Activated naive CD8-positive, alpha-beta T cell treated with anti-CD3 and anti-CD28 coated beads, Interleukin-2, amount 10 ng/mL, durations not matched to agents 7 days and 5 days (primary cell): Measurements from ENCODE around the gene GCH1. TPM values are rescaled to one million over a fixed set of nuclear protein-coding genes. Genes with fewer than 3 reads are reported as not detected.
A peak's percentile ranks its signal among the peaks of the same experiment; 100 is the strongest.
"Not testable (repeated sequence)": the region's sequence is repeated elsewhere in the genome, so short reads cannot be mapped to it uniquely, and the experiment has no call there.

Experiments used
- ATAC-seq: fragments of 150-1000 bp; cut with Tn5 transposase; one replicate; pipeline ENCODE4 v1.10.0; 2021; ENCODE audit warnings: low read depth, moderate library complexity
- POLR2A ChIA-PET: fragments of 350-600 bp; sonication (Branson Sonifier 250); formaldehyde crosslinking; loops from one replicate; lab custom pipeline; 2021; ENCODE audit warnings: antibody characterized with exemption; lab: Charles Lee
- DNase-seq: peaks from one replicate; pipeline ENCODE4 v3.0.0; 2021
- H3K27ac Mint-ChIP-seq: one replicate; pipeline ENCODE4 v1.8.0; 2022; ENCODE audit warnings: mild to moderate bottlenecking, mixed read lengths
- H3K27me3 Mint-ChIP-seq: one replicate; pipeline ENCODE4 v1.8.0; 2022; ENCODE audit warnings: mild to moderate bottlenecking, moderate library complexity, mixed read lengths
- H3K36me3 Mint-ChIP-seq: one replicate; pipeline ENCODE4 v1.8.0; 2021; ENCODE audit warnings: mild to moderate bottlenecking, mixed read lengths
- H3K4me1 Mint-ChIP-seq: one replicate; pipeline ENCODE4 v1.8.0; 2021; ENCODE audit warnings: mixed read lengths
- H3K4me3 Mint-ChIP-seq: one replicate; pipeline ENCODE4 v1.8.0; 2022; ENCODE audit warnings: mild to moderate bottlenecking, moderate library complexity, mixed read lengths
- H3K9me3 Mint-ChIP-seq: one replicate; pipeline ENCODE4 v1.8.0; 2021; ENCODE audit warnings: mixed read lengths
- total RNA-seq, 2 experiments: library from RNA; stranded (reverse); gene quantifications; one replicate each; pipeline ENCODE4 v1.2.3, GENCODE V29; 2021

The GCH1 gene
- total RNA-seq, 2 experiments from 2014 or later, result 46.4 to 47.3 TPM

DNA sequence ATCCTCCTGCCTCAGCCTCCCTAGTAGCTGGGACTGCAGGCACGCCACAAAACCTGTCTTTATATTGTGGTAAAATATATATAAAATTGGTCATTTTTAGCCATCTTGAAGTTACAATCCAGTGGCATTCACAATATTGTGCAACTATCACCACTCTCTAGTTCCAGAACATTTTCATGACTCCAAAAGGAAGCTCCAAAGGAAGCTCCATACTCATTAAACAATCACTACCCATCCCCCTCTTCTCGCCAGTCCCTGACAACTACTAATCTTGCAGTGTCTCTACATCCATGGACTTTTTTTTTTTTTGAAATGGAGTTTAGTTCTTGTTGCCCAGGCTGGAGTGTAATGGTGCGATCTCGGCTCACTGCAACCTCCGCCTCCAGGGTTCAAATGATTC, 3.1 kb downstream of the GCH1 start:
- no peak for DNase-seq
- peaks cover 15% of the 10 kb centered on the region for H3K36me3 Mint-ChIP-seq
- no peak overlapping the region for H3K27ac Mint-ChIP-seq
- H3K27me3 Mint-ChIP-seq, result no peaks in the 10 kb centered on the region
- no peak for ATAC-seq
- H3K4me1 Mint-ChIP-seq, result peaks cover 30% of the 10 kb centered on the region
- H3K4me3 Mint-ChIP-seq, result peak overlapping the region; percentile 19
- POLR2A ChIA-PET, result interaction anchor here (0.6 to 1.7 kb wide), 4 partner anchors 11 to 18 kb away, joined by 3 to 6 read pairs (median 4); no protein-coding TSS in a partner anchor
- no peaks in the 10 kb centered on the region for H3K9me3 Mint-ChIP-seq

DNA sequence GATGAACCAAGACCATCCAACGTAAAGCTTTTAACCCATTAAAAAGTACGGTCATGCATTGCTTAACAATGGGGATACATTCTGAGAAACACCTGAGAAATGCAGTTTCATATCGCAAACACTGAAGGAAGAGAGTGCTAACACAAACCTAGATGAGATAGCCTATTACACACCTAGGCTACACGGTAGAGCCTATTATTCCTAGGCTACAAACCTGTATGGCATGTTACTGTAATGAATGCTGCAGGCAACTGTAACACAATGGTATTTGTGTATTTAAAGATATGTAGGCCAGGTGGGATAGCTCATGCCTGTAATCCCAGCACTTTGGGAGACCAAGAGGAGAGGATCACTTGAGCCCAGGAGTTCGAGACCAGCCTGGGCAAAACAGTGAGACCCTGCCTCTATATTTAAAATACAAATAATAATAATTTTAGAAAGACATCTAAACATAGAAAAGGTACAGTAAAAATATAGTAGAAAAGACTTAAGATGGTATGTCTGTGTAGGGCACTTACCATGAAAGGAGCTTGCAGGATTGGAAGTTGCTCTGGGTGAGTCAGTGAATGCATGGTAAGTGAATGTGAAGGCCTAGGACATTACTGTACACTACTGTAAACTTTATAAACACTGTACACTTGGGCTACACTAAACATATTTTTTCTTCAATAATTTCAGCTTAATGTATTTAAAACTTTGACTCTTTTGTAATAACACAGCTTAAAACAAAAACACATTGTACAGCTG, 4.6 kb downstream of the GCH1 start:
- not testable (repeated sequence) for H3K27ac Mint-ChIP-seq, H3K27me3 Mint-ChIP-seq, ATAC-seq, H3K4me3 Mint-ChIP-seq, H3K9me3 Mint-ChIP-seq, DNase-seq
- Mint-ChIP-seq H3K36me3 (peaks cover 15% of the 10 kb centered on the region), H3K4me1 (peaks cover 33% of the 10 kb centered on the region)
- POLR2A ChIA-PET, result interaction anchor here (0.6 to 2.5 kb wide), 3 partner anchors 13 to 35 kb away, joined by 3 to 7 read pairs (median 6); no protein-coding TSS in a partner anchor

DNA sequence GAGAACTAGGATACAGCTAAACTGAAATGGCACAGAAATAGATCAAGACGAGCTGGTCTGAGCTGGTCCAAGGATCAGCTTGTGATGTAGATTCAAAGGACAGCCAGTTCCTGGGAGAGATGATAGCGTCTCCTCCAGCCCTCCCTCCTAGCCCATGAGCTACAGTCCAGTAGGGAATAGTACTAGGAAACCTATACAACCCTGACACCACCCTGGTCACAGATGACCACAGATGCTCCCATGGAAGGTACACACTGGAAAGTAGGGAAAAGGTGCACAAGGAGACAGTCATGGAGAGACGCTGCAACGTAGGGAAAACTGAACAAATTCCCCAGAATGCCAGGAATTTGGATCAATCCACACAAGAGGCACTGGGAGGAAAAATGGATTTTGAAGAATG, 6.9 kb downstream of the GCH1 start:
- H3K4me1 Mint-ChIP-seq, result peaks cover 36% of the 10 kb centered on the region
- POLR2A ChIA-PET, result no interaction called here
- H3K4me3 Mint-ChIP-seq, result no peak overlapping the region
- H3K9me3 Mint-ChIP-seq, result no peaks in the 10 kb centered on the region
- no peak for DNase-seq
- H3K27ac Mint-ChIP-seq, result no peak overlapping the region
- no peaks in the 10 kb centered on the region for H3K27me3 Mint-ChIP-seq
- peaks cover 20% of the 10 kb centered on the region for H3K36me3 Mint-ChIP-seq
- no peak for ATAC-seq

DNA sequence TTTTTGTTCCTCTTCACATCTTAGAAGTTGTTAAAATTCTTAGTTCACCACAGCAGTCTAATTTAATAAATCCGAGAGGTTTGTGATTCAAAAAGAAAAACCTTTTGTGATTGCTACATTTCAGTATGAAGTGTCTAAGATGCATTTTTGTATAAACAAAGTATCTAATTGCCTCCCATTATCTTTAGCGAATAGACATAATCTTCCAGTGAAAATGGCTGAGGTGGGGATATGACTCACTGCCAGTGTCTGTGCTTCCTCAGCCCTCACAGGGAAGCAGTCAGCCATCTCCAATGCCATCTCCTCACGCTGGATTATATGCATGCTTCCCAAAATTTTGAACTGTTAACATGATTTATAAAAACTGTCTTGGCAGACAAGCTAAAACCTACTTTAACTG, 7.6 kb downstream of the GCH1 start:
- POLR2A ChIA-PET, result no interaction called here
- Mint-ChIP-seq H3K36me3 (peaks cover 16% of the 10 kb centered on the region), H3K4me3 (no peak overlapping the region), H3K4me1 (peaks cover 33% of the 10 kb centered on the region), H3K27ac (no peak overlapping the region), H3K27me3 (no peaks in the 10 kb centered on the region), H3K9me3 (no peaks in the 10 kb centered on the region)
- ATAC-seq, result no peak
- DNase-seq, result no peak

DNA sequence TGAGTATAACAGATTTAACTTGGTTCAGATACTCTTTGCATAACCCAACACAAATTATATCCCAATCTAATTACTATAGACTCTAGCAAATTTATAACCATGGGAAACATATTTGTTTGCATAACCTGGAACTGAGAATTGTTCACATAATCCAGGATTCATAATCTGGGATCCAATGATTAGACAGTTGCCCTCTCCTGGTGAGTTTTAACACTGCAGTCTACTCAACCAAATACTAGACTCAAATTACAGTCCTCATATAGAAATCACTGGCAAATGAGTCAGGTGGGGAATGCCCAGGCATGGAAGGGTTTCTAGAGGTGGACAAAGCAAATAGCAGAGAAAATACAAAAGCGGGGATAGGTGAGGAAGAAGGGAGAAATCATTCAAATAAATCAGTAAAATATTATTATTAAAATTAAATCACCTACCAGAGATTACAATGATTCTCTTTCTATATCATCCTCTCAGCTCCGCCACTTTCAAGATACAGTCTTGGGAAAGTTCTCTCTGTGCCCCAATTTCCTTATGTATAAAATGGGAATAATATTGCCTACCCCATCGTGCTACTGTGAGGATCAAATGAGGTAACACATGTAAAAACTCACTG, 9.4 kb downstream of the GCH1 start:
- POLR2A ChIA-PET, result interaction anchor here (1.3 kb wide), 1 partner anchor 12 kb away, joined by 4 read pairs; no protein-coding TSS in a partner anchor

DNA sequence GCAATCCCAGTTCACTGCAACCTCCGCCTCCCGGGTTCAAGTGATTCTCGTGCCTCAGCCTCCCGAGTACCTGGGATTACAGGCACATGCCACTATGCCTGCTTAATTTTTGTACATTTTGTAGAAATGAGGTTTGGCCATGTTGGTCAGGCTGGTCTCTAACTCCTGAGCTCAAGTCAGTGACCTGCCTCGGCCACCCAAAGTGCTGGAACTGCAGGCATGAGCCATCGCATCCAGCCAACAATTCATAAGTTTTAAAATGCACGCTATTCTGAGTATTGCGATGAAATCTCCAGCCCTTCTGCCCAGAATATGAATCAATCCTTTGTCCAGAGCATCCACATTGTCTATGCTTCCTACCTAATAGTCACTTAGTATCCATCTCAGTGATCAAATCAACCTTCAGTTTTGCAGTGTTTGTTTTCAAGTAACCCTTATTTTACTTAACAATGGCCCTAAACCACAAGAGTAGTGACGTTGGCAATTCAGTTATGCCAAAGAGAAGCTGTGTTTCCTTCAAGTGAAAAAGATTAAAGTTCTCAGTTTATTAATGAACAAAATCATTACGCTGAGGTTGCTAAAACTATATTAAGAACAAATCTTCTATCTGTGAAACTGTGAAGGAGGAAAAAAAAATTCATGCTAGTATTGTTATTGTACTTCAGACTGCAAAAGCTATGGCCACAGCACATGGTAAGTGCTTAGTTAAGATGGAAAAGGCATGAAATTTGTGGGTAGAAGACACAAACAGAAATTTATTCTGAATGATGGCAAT, 11.0 kb downstream of the GCH1 start:
- ATAC-seq (no peak), DNase-seq (no peak)
- Mint-ChIP-seq H3K36me3 (peaks cover 12% of the 10 kb centered on the region), H3K27me3 (no peaks in the 10 kb centered on the region), H3K4me1 (peaks cover 40% of the 10 kb centered on the region), H3K4me3 (no peak overlapping the region), H3K9me3 (no peaks in the 10 kb centered on the region), H3K27ac (no peak overlapping the region)
- POLR2A ChIA-PET, result interaction anchor here (2.5 kb wide), 1 partner anchor 10 kb away, joined by 9 read pairs; no protein-coding TSS in a partner anchor

More for the DNA sequence above, 9.4 kb downstream of the GCH1 start:
- peaks cover 38% of the 10 kb centered on the region for H3K4me1 Mint-ChIP-seq
- DNase-seq (no peak), ATAC-seq (peak; percentile 46)
- H3K9me3 Mint-ChIP-seq, result no peaks in the 10 kb centered on the region
- peaks cover 15% of the 10 kb centered on the region for H3K36me3 Mint-ChIP-seq
- H3K4me3 Mint-ChIP-seq, result no peak overlapping the region
- no peaks in the 10 kb centered on the region for H3K27me3 Mint-ChIP-seq
- H3K27ac Mint-ChIP-seq, result no peak overlapping the region

DNA sequence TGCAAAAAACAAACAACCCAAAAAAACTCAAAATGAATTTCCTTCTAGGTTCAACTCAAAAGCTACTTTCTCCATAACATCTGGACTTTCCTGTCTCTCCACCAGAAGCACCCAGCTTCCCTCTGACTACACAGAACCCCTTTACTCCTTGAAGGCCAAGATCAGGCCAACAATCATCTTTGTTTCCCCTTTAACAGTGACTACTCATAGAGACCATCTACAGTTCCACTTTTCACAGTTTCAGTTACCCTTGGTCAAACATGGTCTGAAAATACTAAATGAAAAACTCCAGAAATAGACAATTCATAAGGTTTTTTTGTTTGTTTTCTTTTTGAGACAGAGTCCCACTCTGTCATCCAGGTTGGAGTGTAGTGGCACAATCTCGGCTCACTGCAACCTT, 11.8 kb downstream of the GCH1 start:
- DNase-seq (no peak), ATAC-seq (no peak)
- H3K4me3 Mint-ChIP-seq, result no peak overlapping the region
- H3K27ac Mint-ChIP-seq, result peak overlapping the region; percentile 31
- POLR2A ChIA-PET, result interaction anchor here (2.5 kb wide), 1 partner anchor 9 kb away, joined by 9 read pairs; no protein-coding TSS in a partner anchor
- no peaks in the 10 kb centered on the region for H3K9me3 Mint-ChIP-seq
- no peaks in the 10 kb centered on the region for H3K27me3 Mint-ChIP-seq
- H3K36me3 Mint-ChIP-seq, result peaks cover 9% of the 10 kb centered on the region
- H3K4me1 Mint-ChIP-seq, result peaks cover 40% of the 10 kb centered on the region

DNA sequence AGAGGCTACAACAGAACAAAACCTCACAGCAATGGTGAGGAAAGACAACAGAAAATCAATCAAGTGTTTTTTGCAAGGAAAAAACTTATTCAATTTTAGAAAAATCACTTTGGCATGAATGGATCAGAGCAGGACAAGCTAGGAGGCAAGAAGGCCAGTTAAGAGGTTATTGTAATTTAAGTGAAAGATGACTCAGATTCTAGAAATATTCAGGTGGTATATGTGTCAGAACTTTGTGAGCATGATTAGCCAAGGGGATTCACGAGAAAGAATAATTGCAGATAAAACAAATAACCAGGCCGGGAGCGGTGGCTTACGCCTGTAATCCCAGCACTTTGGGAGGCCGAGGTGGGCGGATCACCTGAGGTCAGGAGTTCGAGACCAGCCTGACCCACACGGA, 12.7 kb downstream of the GCH1 start:
- POLR2A ChIA-PET, result interaction anchor here (1.2 to 2.5 kb wide), 2 partner anchors 8 to 12 kb away, joined by 4 to 9 read pairs; no protein-coding TSS in a partner anchor
- H3K4me3 Mint-ChIP-seq, result no peak overlapping the region
- no peaks in the 10 kb centered on the region for H3K9me3 Mint-ChIP-seq
- no peak for DNase-seq
- peak overlapping the region; percentile 60 for H3K27ac Mint-ChIP-seq
- no peak for ATAC-seq
- H3K27me3 Mint-ChIP-seq, result no peaks in the 10 kb centered on the region
- peaks cover 37% of the 10 kb centered on the region for H3K4me1 Mint-ChIP-seq
- H3K36me3 Mint-ChIP-seq, result peaks cover 13% of the 10 kb centered on the region

DNA sequence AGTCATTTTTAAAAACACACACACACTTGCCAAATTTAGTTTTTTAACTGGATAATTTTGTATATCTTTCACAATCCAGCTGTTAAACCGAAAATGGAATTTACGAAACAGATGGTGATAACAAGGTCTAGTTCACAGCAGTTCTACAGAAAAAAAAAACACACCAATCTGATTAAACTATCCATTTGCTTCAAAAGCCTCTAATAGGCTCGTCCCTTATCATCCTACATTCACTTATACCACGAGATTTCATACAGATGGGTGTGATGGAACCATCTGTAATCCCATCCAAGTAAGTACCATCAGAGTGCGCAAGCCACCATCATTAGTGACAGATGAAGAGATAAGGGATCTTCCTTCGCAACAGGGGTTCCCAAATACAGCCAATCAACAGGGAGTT, 20.1 kb downstream of the GCH1 start:
- Mint-ChIP-seq H3K27ac (peak overlapping the region; percentile 99), H3K4me3 (peak overlapping the region; percentile 89), H3K9me3 (no peaks in the 10 kb centered on the region), H3K36me3 (peaks cover 18% of the 10 kb centered on the region), H3K4me1 (peaks cover 48% of the 10 kb centered on the region), H3K27me3 (no peaks in the 10 kb centered on the region)
- no peak for ATAC-seq
- DNase-seq, result no peak
- POLR2A ChIA-PET, result interaction anchor here (0.7 to 3.8 kb wide), 7 partner anchors 9 to 264 kb away, joined by 3 to 31 read pairs (median 5); partner anchors contain the start of genes GCH1 and MAPK1IP1L

DNA sequence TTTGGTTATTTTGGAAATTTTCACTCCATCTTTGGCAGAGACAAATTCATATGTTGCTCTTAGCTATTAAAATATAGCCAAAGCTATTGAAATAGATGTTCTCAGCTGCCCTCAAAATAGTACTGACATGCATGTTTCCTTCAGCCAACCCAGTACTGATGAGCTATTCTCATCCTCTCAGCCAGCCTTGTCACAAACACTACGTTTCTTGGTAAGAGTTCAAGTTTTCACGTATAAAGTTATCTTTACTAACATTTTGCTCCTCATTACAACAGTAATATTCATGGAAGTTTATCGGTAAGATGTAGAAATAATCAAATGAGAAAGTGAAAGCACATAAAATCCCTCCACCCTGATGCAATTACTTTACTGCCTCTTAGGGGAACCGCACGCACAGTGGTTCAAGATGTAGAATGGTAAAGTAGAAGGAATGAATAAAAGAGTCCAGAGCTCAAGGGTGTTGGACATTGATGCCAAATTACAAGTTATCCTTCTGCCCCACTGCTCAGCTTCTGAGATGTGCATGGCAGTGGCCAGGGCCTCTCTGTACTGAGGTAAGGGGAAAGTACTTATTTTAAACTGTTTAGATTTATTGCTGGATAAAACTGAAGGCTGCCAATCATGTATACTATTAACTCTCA, 20.7 kb downstream of the GCH1 start:
- no peak for DNase-seq
- ATAC-seq, result peak; percentile 69
- H3K9me3 Mint-ChIP-seq, result no peaks in the 10 kb centered on the region
- H3K4me3 Mint-ChIP-seq, result peak overlapping the region; percentile 89
- H3K4me1 Mint-ChIP-seq, result peaks cover 48% of the 10 kb centered on the region
- POLR2A ChIA-PET, result interaction anchor here (0.7 to 3.8 kb wide), 9 partner anchors 9 to 170 kb away, joined by 3 to 31 read pairs (median 4); partner anchors contain the start of genes GCH1, MAPK1IP1L, SOCS4 and WDHD1
- H3K36me3 Mint-ChIP-seq, result peaks cover 22% of the 10 kb centered on the region
- H3K27me3 Mint-ChIP-seq, result no peaks in the 10 kb centered on the region
- peak overlapping the region; percentile 99 for H3K27ac Mint-ChIP-seq

DNA sequence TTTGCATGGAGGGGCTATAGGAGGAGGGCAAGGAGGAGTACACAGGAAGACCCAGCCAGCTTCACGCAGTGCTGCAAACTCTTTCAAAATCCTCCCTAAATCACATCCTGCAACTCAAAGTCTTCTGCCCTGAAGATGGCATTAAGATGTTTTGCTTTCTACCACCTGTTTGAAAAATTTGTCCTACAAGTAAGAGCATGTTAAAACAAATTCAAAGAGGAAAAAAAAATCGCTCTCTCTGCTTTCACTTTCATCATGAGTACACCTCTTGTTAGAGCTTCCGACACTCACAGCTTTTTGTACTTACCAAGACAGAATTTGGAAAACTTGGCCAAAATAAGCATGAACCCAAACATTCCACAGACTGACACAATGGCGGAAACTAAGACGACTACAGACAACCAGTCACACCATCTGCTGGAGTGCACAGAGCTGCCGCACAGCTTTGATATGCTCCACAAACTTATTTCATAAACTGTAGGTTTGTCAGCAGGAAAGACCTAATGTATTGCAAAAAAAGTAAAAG, 21.3 kb downstream of the GCH1 start:
- no peaks in the 10 kb centered on the region for H3K9me3 Mint-ChIP-seq
- peak overlapping the region; percentile 99 for H3K27ac Mint-ChIP-seq
- DNase-seq, result peak; percentile 51
- POLR2A ChIA-PET, result interaction anchor here (0.7 to 3.8 kb wide), 9 partner anchors 10 to 170 kb away, joined by 3 to 31 read pairs (median 4); partner anchors contain the start of genes GCH1, MAPK1IP1L, SOCS4 and WDHD1
- no peaks in the 10 kb centered on the region for H3K27me3 Mint-ChIP-seq
- peak; percentile 59 for ATAC-seq
- peaks cover 49% of the 10 kb centered on the region for H3K4me1 Mint-ChIP-seq
- H3K36me3 Mint-ChIP-seq, result peaks cover 23% of the 10 kb centered on the region
- peak overlapping the region; percentile 89 for H3K4me3 Mint-ChIP-seq

DNA sequence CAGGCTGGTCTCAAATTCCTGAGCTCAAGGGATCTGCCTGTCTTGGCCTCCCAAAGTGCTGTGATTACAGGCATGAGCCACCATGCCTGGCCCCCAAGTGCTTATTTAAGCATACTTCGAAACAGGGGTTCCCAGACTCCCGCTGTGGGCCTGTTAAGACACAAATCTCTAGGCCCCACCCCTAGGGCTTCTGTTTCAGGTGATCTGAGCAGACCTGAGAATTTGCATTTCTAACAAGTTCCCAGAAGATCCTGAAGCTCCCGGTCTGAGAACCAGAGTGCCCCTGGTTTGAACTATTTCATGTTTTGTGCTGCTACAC, 25.0 kb downstream of the GCH1 start:
- POLR2A ChIA-PET, result interaction anchor here (0.6 kb wide), 1 partner anchor 19 kb away, joined by 5 read pairs; no protein-coding TSS in a partner anchor
- DNase-seq (no peak), ATAC-seq (no peak)
- H3K27me3 Mint-ChIP-seq, result no peaks in the 10 kb centered on the region
- peaks cover 31% of the 10 kb centered on the region for H3K36me3 Mint-ChIP-seq
- H3K27ac Mint-ChIP-seq, result no peak overlapping the region
- no peaks in the 10 kb centered on the region for H3K9me3 Mint-ChIP-seq
- H3K4me1 Mint-ChIP-seq, result peaks cover 40% of the 10 kb centered on the region
- no peak overlapping the region for H3K4me3 Mint-ChIP-seq
